ENCODE results near the gene POU6F1. TPM values are rescaled to one million over a fixed set of nuclear protein-coding genes. Genes with fewer than 3 reads are reported as not detected.

The POU6F1 gene, protein sequence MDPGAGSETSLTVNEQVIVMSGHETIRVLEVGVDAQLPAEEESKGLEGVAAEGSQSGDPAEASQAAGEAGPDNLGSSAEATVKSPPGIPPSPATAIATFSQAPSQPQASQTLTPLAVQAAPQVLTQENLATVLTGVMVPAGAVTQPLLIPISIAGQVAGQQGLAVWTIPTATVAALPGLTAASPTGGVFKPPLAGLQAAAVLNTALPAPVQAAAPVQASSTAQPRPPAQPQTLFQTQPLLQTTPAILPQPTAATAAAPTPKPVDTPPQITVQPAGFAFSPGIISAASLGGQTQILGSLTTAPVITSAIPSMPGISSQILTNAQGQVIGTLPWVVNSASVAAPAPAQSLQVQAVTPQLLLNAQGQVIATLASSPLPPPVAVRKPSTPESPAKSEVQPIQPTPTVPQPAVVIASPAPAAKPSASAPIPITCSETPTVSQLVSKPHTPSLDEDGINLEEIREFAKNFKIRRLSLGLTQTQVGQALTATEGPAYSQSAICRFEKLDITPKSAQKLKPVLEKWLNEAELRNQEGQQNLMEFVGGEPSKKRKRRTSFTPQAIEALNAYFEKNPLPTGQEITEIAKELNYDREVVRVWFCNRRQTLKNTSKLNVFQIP
- 1.5 and 2.2 TPM in 2 replicates for total RNA-seq

DNA sequence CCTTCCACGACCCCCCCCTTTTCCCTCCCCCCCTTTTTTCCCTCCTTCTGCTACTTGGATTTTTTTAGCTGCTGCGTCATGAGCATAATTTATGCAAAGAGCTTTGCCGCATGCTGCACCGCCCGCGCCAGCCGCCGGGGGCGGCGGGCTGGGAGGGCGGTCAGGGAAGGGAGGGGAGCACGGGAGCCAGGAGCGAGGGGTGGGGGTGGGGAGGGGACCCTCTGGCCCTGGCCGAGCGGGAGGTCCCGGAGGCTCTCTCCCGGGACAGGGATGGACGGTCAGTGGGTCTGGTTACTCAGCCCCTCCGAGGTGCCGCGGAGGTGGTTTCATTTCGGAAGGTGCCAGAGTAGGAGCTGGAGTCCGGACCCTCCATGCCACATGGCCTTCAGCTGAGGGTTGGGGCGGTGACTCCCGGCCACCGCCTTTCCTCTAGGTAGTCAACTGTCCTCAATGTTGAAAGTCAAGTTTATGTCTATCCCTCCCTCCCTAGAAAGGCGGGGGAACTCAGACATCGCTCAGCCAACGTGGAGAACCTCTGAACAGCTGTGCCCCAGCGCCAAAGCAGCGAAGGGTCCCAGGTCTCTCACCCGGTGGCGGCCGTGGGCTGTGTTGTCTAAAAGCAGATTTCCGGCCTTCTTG lies at the start of gene POU6F1:
Gene POU6F1, minus strand, starts transcription at position 95 of the 639 bp plus-strand sequence. CDS start 11,226 bp downstream, outside the sequence.

DNA sequence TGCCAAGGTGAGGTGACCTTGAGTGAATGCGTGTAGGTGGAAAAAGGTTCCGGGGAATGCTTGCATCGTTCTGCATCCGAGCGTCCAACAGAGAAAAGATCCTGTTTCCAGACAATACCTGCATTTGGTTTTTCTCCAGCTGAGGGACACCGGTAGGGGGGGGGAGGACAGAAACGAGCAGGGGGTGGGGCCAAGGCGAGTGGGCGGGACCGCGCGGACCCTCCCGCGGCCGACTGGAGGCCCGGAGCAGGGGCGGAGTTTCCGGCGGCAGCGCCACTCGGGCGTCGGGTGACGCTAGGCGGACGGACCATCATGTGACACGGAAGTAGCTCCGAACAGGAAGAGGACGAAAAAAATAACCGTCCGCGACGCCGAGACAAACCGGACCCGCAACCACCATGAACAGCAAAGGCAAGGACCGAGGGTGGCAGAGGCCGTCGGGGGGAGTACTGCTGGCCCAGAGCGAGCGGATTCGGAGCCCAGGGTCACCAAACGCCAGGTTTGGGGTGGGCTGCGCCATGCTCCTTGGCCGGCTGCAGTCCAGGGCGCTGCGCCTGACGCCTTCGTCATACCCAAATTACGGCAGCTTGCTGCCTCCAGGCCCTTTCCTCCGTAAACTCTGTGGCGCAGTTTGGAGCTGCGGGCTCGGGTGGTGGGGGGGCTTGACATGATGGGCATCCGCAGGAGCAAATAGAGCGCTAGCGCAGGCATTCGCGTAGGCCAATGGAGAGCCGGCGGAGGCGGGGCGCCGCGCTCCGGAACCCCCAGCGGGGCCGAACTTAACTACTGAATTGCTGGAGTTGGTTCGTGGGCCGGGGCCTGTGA lies 20.9 kb upstream of the POU6F1 start, which contains the start of gene DAZAP2:
Gene DAZAP2, plus strand, starts transcription at position 317 of the 825 bp plus-strand sequence. Its CDS starts 82 bp downstream, at position 399.

DNA sequence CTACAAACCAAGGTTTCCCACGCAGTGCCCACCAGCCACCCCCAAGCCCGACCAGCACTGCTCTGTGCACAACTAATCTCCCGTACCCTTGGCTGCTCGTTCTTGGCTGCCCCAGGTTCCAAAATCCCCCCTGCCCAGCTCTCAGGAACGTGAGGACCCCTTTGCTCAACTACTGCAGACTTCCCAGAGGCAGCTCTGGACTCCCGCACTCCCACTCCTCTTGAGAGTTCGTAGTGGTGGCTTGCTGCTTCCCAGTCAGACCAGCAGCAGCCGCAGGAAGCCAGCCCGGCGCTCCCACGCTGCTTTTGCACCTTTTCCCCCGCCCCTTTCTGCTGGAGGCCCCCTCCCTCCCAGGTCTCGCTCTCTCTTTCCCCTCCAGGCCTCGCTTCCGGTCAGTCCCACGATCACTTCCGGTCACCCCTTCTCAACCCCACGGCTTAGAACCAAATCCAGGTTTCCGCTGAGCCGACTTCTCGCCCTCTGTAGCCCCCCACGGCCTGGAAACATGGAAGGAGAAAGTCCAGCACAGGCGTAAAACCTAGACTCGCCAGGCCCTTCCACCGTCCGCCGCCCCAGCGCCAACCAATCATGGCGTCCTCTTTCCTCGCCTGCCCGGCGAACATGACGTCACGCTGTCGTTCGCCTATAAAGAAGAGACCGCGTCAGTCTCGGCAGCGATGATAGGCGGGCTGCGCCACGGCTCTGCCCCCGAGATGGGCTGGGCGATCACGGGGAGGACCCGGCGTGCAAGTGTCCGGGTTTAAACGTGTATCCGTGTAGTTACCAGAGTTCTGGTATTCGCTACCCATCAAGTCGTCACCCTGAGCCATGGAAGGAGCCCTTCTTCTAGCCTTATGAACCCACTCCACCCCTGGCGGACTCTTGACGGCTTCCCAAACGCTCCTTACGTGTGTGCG lies 45.1 kb downstream of the POU6F1 start, which contains the start of gene TFCP2:
Gene TFCP2, minus strand, starts transcription at position 621 of the 917 bp plus-strand sequence. CDS start 713 bp downstream, outside the sequence.

Other genes starting within 250 kb of the POU6F1 start
- 36.0 and 44.6 TPM in 2 replicates for gene SLC11A2, start 191.7 kb downstream of the POU6F1 start, total RNA-seq
- gene LETMD1, start 169.7 kb downstream of the POU6F1 start, total RNA-seq = 35.1 and 42.4 TPM in 2 replicates
- 14.4 and 17.4 TPM in 2 replicates for gene CSRNP2, start 134.5 kb downstream of the POU6F1 start, total RNA-seq
- 10.0 and 16.1 TPM in 2 replicates for gene TFCP2, start 44.9 kb downstream of the POU6F1 start, total RNA-seq
- 88.1 and 90.7 TPM in 2 replicates for gene DAZAP2, start 20.8 kb upstream of the POU6F1 start, total RNA-seq
- gene SMAGP, start 52.4 kb upstream of the POU6F1 start, total RNA-seq = 17.0 and 21.4 TPM in 2 replicates
- not detected in 2 replicates for gene BIN2, start 106.1 kb upstream of the POU6F1 start, total RNA-seq
- gene CELA1, start 128.6 kb upstream of the POU6F1 start, total RNA-seq = not detected in 2 replicates
- 11.7 and 12.3 TPM in 2 replicates for gene GALNT6, start 173.3 kb upstream of the POU6F1 start, total RNA-seq
- gene SLC4A8, start 206.8 kb upstream of the POU6F1 start, total RNA-seq = 0.87 and 1.2 TPM in 2 replicates